GM03348 (cell line): Measurements from ENCODE around the gene PLCB1.

Experiments used
- DNase-seq: peaks from one replicate; pipeline ENCODE4 v3.0.0; 2012; ENCODE audit warnings: low spot score

Gene PLCB1

GRCh38 chr20:8661229-8661952 lies 529.3 kb downstream of the PLCB1 start:
- DNase-seq = no peak

DNA sequence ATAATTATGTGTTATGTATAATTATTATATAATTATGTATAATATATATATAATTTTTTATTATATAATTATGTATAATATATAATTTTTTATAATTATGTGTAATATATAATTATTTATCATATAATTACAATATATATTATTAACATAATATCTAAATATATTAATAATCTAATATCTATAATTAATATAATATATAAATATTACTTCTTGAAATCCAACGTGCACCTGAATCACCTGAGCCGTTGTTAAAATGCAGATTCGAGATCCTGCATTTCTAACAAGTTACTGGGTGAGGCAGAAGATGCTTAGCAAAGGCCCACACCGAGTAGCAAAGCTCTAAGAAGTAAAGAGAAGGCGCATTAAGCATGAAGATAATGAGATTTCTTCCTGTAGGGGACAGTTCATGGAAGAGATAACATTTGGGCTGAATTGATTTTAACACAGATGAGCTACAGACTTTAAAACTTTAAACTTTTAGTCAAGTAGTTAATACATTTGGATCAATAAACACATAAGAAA lies 530.4 kb downstream of the PLCB1 start:
- no peak for DNase-seq

- DNase-seq = no peak
Observed at GRCh38 chr20:8663424-8663823, 531.4 kb downstream of the PLCB1 start.

GRCh38 chr20:8664778-8665177 lies 532.7 kb downstream of the PLCB1 start:
- no peak for DNase-seq

- no peak for DNase-seq
Observed at GRCh38 chr20:8667306-8667705, 535.2 kb downstream of the PLCB1 start.

GRCh38 chr20:8670207-8670892 lies 538.3 kb downstream of the PLCB1 start:
- DNase-seq = no peak

DNA sequence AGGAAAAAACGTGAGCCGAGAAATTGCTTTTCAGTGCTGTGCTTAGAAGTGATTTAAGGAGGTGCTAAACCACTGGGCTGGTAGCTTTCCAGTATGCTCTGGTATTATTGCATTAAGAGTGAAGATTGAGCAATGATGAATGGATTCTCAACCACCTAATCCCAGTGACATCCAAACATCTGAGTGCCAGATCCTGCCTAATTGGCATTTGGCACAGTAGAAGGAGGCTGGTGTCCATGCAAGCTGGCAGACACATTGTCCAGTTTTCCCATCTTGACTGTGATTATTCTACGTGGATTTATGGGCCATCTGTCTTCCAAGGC lies 538.8 kb downstream of the PLCB1 start:
- peak; percentile 64 for DNase-seq

DNA sequence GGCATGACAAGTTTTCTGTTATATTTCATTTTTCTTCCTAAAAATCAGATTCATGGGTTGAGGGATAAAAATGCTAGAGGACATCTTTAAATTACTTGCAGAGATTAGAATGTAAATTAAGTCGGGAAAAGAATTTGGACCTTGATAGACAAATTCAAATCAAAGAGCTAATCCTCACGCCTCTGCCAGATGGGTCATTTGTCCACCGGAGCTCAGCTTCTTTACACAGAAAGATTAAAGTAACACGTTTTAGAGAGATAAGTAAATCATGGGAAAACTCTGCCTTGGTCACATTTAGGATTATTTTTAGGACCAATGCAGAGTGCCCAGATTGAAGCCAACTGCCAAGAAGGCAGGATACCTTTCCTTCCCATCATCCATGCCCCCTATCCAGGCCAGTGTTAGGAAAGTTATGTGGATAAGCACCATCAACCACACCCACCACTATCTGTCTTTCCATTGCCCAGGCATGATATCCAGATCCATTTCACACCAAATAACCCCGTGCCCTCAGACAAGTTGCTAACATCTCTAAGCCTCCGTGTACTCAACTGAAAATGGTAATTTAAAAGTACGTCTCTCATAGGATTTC lies 539.4 kb downstream of the PLCB1 start:
- DNase-seq = no peak

- DNase-seq = no peak
Observed at GRCh38 chr20:8673116-8673515, 541.0 kb downstream of the PLCB1 start.

DNA sequence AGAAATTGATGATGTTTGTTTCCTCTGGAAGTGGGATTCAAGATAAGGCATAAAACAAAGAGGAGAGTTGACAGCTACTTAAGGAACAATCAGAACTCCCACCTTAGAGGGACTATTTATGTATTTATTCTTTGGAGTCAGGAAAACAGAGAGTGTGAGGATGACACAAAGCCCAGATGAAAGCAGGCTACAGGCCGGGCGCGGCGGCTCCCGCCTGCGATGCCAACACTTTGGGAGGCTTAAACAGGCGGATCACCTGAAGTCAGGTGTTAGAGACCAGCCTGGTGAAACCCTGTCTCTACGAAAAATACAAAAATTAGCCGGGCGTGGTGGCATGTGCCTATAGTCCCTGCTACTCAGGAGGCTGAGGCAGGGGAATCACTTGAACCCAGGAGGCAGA lies 543.8 kb downstream of the PLCB1 start:
- no peak for DNase-seq

DNA sequence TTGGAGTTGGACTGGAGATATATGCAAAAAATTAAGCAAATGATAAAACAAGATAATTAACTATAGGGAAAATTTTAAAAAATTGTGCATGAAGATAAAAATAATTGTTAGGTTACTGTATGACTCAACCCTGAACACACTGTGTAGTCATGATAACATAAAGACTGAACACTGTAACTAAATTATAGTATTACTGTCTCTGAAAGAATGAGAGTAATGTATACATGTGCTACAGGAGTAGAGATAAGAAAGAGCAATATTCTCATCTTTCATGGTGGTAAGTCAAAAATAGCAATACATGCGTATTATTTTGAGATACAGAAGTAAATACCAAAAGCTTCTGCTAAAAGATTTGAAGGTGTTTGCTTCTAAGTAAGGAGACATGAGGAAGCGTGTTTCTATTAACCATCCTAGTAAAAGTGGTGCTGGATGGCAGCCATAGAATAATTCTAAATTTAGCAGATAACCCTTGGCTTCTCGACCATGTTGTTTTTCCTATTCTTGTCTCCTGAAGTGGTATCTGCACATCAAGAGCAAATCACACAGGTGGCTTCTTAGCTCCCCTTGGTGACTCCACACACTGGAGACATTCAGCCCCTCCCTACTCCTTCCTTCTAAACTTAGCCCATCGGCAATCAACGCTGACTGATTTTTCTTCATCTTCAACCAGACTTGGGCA lies 546.2 kb downstream of the PLCB1 start:
- DNase-seq = no peak

GRCh38 chr20:8689337-8689736 lies 557.3 kb downstream of the PLCB1 start:
- DNase-seq = no peak

DNA sequence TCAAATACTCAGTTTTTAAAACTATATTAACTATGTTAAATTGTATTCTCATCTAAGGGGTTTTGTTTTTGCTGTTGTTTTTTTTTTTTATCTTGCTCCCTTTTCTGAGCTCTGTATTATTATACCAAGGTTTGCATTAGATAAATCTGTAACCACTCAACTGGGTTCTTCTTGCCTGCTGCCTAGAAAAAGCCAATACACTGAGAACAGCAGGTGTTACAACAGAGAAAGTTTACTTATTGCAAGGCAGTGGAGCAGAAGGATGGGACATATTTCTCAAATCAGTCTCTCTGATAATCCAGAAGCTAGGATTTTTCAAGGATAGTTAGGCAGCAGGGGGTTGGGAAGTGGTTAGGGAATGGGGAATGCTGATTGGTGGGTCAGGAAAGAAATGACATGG lies 558.0 kb downstream of the PLCB1 start:
- DNase-seq = no peak

- DNase-seq = peak; percentile 66
Observed at GRCh38 chr20:8693709-8694108, 561.6 kb downstream of the PLCB1 start.

DNA sequence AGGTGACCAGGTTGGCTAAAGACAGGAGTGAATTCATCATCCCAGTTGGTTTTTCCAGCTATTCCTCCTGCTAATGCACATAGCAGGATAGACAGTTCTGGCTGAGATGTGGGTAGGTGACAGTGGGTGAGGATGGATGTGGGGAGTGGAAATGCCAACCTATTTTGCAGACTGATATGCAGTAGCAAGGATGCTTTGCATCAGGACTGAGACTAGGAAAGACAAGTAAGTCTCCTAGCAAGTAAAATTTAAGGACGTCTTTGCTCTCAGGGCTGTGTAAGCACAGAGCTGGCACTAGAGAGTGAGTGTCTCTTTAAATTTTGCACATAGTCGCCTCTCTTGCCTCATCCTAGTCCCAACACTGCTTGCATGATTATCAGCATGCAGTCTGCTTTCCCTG lies 568.7 kb downstream of the PLCB1 start:
- DNase-seq = no peak

- DNase-seq = no peak
Observed at GRCh38 chr20:8706961-8707700, 575.1 kb downstream of the PLCB1 start.

DNA sequence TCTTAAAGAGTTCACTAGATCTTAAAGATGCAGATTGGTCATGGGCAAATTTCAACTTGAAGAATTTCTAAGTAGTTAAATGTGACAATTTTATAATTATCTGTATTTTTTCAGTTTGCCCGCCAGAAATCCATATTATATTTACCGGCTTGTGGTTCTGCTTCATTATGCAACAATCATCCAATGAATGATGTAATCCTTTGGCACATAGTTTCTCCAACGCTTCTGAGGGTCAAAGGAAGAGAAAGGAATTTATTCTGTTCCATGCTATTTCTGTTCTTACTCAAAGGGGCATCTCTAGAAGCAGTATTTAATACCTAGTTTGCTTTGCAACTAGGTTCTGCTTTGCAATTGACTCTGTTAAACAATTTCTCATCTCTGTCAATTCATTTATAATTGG lies 577.6 kb downstream of the PLCB1 start:
- peak; percentile 19 for DNase-seq

DNA sequence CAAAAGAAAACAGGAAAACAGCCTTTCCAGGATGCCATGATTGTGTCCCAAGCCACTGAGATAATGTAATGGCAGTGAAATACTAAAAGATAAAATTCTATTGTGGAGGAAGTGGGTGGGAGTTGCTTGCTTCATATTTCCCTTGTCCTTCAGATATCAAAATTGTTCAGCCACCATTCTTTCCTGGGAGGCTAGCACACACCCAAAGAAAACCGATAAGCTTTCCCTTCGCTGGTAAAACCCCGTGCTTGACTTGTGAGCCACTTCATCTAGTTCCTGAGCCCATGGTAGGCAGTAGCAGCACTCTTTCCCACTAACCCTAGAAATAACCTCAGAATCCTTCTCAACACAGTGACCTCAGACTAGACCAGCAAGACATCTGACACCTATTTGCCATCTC lies 579.4 kb downstream of the PLCB1 start:
- DNase-seq = no peak

DNA sequence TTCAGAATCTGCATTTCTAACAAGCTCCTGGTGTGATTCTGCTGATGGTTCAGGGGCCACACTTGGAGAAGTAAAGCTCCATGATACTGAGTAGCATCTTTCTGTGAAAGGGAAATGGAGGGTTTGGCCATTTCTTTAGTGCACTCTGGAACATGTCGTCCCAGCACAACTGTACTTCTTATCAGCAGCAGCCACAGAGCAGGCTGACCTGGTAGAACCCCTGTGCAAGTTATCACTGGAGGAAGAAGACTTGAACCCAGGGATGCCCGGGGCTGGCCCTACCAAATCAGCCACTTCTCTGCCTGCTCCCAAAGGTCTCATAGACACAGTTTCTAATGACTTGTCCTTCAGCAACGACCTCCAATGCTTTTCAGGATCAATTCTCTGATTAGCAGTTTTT lies 582.1 kb downstream of the PLCB1 start:
- no peak for DNase-seq

- DNase-seq = no peak
Observed at GRCh38 chr20:8718279-8718678, 586.2 kb downstream of the PLCB1 start.

GRCh38 chr20:8720089-8720488 lies 588.0 kb downstream of the PLCB1 start:
- DNase-seq = no peak

- DNase-seq = peak; percentile 41
Observed at GRCh38 chr20:8721098-8721497, 589.0 kb downstream of the PLCB1 start.
